K562 (cell line): Measurements from ENCODE around the gene RARRES2. TPM values are rescaled to one million over a fixed set of nuclear protein-coding genes. Genes with fewer than 3 reads are reported as not detected.

ENCODE experiments used
- L3MBTL2 ChIP-seq: fragments of 450-650 bp; IDR thresholded peaks from 2 replicates; pipeline ENCODE4 v1.6.1; 2016; ENCODE audit warnings: mild to moderate bottlenecking, moderate library complexity
- POLR2H ChIP-seq: IDR thresholded peaks from 2 replicates; pipeline ENCODE4 v1.6.1; 2016; ENCODE audit warnings: missing genetic modification characterization, low read depth, mild to moderate bottlenecking, control low read depth, missing compliant biosample characterization, moderate library complexity
- PTRF ChIP-seq: fragments of 450-650 bp; IDR thresholded peaks from 2 replicates; pipeline ENCODE4 v1.6.1; 2016; ENCODE audit warnings: mild to moderate bottlenecking, missing genetic modification characterization, missing compliant biosample characterization
- SMAD3 ChIP-seq: fragments of 450-650 bp; formaldehyde crosslinking; conservative IDR thresholded peaks from 2 replicates; pipeline ENCODE4 v1.4.0; 2020; ENCODE audit warnings: mild to moderate bottlenecking
- polyA plus RNA-seq, 8 experiments: library from polyadenylated mRNA; depleted of rRNA in 4 of 8; stranded (reverse) in 5 of 8; unstranded in 3 of 8; fragments of >200 nt; fragmentation: Nextera tagmentation in 2 of 8; fragmentation: Illumina TruSeq in 1 of 8; extraction: Ambion mirVana in 2 of 8; extraction: Trizol in 1 of 8; gene quantifications; 2 replicates each; pipeline versions ENCODE4 v1.2.1 to v1.2.3, GENCODE V29; 2011 to 2014; ENCODE audit warnings: inconsistent platforms in 1 of 8, missing spikeins in 1 of 8
- total RNA-seq, 7 experiments: library from RNA; depleted of rRNA in 6 of 7; stranded (reverse); fragments of >200 nt in 6 of 7; fragmentation: Illumina TruSeq in 2 of 7; extraction: Trizol in 2 of 7; gene quantifications; 2 replicates each; pipeline versions ENCODE4 v1.2.1 to v1.2.3, GENCODE V29; 2011 to 2021; ENCODE audit warnings: low replicate concordance in 1 of 7
- TF ChIP-seq, protein P1 (sequence below), 3 experiments: fragments of 200-800 bp in 1 of 3; fragments of 250-450 bp in 1 of 3; fragments of 450-650 bp in 1 of 3; sonication (Bioruptor Pico) in 1 of 3; sonication (Bioruptor generic) in 1 of 3; formaldehyde crosslinking in 1 of 3; IDR thresholded peaks; 2 replicates each; pipeline versions ENCODE4 v1.6.1 to v1.8.0; 2016 to 2022; ENCODE audit warnings: mild to moderate bottlenecking in 2 of 3, missing genetic modification characterization in 2 of 3, missing compliant biosample characterization in 1 of 3, moderate library complexity in 1 of 3
- TF ChIP-seq, protein P2 (sequence below): sonication (generic); formaldehyde crosslinking; IDR thresholded peaks from 2 replicates; pipeline ENCODE4 v1.8.0; 2022; ENCODE audit warnings: missing genetic modification reagents, mild to moderate bottlenecking, moderate library complexity, borderline replicate concordance
- TF ChIP-seq, protein P3 (sequence below): fragments of 450-650 bp; formaldehyde crosslinking; IDR thresholded peaks from 2 replicates; pipeline ENCODE4 v1.4.0; 2020; ENCODE audit warnings: mild to moderate bottlenecking, moderate library complexity
- TF ChIP-seq, protein P4 (sequence below): fragments of 250-450 bp; sonication (Bioruptor Pico); IDR thresholded peaks from 2 replicates; pipeline ENCODE4 v1.8.0; 2021; ENCODE audit warnings: moderate library complexity, mild to moderate bottlenecking, inconsistent platforms
- TF ChIP-seq, protein P5 (sequence below): fragments of 250-450 bp; sonication (Bioruptor Pico); IDR thresholded peaks from 2 replicates; pipeline ENCODE4 v1.4.0; 2020
- TF ChIP-seq, protein P6 (sequence below): fragments of 450-650 bp; formaldehyde crosslinking; conservative IDR thresholded peaks from 2 replicates; pipeline ENCODE4 v1.4.0; 2022; ENCODE audit warnings: mild to moderate bottlenecking, missing genetic modification characterization
- TF ChIP-seq, protein P7 (sequence below), 2 experiments: fragments of 450-650 bp; IDR thresholded peaks; 2 replicates each; pipeline ENCODE4 v1.6.1; 2018; ENCODE audit warnings: mild to moderate bottlenecking in 2 of 2, low read depth in 1 of 2; ENCODE audit not compliant: partially characterized antibody in 2 of 2

RARRES2 gene
- total and polyA plus RNA-seq, 9 of the 15 experiments (the other 6 are each of a cell fraction or from before 2014, with no cell fraction given): 0.11 to 1.7 (median 0.23) TPM; not detected in 6

DNA sequence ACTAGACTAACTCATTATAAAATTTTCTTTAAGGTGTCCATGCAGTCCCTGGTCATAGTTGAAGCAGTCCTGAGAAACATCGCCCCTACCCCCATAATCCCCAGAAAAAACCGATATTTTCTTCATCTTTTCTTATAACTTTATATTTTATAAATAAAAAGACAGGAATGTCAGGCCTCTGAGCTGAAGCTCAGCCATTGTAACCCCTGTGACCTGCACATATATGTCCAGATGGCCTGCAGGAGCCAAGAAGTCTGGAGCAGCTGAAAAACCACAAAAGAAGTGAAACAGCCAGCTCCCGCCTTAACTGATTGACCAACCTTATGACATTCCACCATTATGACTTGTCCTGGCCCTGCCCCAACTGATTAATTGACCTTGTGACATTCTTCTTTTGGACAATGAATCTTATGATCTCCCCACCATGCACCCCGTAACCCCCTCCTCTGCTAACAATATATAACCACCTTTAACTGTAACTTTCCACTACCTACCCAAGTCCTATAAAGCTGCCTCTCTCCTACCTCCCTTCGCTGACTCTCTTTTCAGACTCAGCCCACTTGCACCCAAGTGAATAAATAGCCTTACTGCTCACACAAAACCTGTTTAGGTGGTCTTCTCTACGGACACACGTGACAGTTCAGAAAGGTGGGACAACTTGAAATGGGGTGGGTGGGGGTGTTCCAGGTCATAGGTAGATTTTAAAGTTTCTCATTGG lies 28.6 kb downstream of the RARRES2 start (continued):
- TF ChIP-seq, protein P1, sequence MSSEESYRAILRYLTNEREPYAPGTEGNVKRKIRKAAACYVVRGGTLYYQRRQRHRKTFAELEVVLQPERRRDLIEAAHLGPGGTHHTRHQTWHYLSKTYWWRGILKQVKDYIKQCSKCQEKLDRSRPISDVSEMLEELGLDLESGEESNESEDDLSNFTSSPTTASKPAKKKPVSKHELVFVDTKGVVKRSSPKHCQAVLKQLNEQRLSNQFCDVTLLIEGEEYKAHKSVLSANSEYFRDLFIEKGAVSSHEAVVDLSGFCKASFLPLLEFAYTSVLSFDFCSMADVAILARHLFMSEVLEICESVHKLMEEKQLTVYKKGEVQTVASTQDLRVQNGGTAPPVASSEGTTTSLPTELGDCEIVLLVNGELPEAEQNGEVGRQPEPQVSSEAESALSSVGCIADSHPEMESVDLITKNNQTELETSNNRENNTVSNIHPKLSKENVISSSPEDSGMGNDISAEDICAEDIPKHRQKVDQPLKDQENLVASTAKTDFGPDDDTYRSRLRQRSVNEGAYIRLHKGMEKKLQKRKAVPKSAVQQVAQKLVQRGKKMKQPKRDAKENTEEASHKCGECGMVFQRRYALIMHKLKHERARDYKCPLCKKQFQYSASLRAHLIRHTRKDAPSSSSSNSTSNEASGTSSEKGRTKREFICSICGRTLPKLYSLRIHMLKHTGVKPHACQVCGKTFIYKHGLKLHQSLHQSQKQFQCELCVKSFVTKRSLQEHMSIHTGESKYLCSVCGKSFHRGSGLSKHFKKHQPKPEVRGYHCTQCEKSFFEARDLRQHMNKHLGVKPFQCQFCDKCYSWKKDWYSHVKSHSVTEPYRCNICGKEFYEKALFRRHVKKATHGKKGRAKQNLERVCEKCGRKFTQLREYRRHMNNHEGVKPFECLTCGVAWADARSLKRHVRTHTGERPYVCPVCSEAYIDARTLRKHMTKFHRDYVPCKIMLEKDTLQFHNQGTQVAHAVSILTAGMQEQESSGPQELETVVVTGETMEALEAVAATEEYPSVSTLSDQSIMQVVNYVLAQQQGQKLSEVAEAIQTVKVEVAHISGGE (CRISPR knock-in tag; IDR thresholded peaks at IDR 0.05): peak in 1 of 3 experiments; percentile 79; a peak in 2 of 6 replicates
- TF ChIP-seq POLR2H (0 out of 2 replicates have a peak, but pooled peaks have one; percentile 50), PTRF (peak; percentile 84), L3MBTL2 (peak; percentile 51), SMAD3 (CRISPR knock-in tag) (peak; percentile 89)
- TF ChIP-seq, protein P2, sequence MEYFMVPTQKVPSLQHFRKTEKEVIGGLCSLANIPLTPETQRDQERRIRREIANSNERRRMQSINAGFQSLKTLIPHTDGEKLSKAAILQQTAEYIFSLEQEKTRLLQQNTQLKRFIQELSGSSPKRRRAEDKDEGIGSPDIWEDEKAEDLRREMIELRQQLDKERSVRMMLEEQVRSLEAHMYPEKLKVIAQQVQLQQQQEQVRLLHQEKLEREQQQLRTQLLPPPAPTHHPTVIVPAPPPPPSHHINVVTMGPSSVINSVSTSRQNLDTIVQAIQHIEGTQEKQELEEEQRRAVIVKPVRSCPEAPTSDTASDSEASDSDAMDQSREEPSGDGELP: peak; percentile 95
- TF ChIP-seq, protein P3, sequence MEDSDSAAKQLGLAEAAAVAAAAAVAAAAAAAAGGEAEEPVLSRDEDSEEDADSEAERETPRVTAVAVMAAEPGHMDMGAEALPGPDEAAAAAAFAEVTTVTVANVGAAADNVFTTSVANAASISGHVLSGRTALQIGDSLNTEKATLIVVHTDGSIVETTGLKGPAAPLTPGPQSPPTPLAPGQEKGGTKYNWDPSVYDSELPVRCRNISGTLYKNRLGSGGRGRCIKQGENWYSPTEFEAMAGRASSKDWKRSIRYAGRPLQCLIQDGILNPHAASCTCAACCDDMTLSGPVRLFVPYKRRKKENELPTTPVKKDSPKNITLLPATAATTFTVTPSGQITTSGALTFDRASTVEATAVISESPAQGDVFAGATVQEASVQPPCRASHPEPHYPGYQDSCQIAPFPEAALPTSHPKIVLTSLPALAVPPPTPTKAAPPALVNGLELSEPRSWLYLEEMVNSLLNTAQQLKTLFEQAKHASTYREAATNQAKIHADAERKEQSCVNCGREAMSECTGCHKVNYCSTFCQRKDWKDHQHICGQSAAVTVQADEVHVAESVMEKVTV (CRISPR knock-in tag): 0 out of 2 replicates have a peak, but pooled peaks have one; percentile 57
- TF ChIP-seq, protein P4, sequence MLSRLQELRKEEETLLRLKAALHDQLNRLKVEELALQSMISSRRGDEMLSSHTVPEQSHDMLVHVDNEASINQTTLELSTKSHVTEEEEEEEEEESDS: 0 out of 2 replicates have a peak, but pooled peaks have one; percentile 22
- TF ChIP-seq, protein P5, sequence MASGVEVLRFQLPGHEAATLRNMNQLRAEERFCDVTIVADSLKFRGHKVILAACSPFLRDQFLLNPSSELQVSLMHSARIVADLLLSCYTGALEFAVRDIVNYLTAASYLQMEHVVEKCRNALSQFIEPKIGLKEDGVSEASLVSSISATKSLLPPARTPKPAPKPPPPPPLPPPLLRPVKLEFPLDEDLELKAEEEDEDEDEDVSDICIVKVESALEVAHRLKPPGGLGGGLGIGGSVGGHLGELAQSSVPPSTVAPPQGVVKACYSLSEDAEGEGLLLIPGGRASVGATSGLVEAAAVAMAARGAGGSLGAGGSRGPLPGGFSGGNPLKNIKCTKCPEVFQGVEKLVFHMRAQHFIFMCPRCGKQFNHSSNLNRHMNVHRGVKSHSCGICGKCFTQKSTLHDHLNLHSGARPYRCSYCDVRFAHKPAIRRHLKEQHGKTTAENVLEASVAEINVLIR: peak; percentile 59; the same call in 1 of the 2 replicates
- TF ChIP-seq, protein P6, sequence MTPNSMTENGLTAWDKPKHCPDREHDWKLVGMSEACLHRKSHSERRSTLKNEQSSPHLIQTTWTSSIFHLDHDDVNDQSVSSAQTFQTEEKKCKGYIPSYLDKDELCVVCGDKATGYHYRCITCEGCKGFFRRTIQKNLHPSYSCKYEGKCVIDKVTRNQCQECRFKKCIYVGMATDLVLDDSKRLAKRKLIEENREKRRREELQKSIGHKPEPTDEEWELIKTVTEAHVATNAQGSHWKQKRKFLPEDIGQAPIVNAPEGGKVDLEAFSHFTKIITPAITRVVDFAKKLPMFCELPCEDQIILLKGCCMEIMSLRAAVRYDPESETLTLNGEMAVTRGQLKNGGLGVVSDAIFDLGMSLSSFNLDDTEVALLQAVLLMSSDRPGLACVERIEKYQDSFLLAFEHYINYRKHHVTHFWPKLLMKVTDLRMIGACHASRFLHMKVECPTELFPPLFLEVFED (CRISPR knock-in tag): peak; percentile 80; the same call in 1 of the 2 replicates
- TF ChIP-seq, protein P7, sequence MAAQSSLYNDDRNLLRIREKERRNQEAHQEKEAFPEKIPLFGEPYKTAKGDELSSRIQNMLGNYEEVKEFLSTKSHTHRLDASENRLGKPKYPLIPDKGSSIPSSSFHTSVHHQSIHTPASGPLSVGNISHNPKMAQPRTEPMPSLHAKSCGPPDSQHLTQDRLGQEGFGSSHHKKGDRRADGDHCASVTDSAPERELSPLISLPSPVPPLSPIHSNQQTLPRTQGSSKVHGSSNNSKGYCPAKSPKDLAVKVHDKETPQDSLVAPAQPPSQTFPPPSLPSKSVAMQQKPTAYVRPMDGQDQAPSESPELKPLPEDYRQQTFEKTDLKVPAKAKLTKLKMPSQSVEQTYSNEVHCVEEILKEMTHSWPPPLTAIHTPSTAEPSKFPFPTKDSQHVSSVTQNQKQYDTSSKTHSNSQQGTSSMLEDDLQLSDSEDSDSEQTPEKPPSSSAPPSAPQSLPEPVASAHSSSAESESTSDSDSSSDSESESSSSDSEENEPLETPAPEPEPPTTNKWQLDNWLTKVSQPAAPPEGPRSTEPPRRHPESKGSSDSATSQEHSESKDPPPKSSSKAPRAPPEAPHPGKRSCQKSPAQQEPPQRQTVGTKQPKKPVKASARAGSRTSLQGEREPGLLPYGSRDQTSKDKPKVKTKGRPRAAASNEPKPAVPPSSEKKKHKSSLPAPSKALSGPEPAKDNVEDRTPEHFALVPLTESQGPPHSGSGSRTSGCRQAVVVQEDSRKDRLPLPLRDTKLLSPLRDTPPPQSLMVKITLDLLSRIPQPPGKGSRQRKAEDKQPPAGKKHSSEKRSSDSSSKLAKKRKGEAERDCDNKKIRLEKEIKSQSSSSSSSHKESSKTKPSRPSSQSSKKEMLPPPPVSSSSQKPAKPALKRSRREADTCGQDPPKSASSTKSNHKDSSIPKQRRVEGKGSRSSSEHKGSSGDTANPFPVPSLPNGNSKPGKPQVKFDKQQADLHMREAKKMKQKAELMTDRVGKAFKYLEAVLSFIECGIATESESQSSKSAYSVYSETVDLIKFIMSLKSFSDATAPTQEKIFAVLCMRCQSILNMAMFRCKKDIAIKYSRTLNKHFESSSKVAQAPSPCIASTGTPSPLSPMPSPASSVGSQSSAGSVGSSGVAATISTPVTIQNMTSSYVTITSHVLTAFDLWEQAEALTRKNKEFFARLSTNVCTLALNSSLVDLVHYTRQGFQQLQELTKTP (IDR thresholded peaks at IDR 0.05; ENCODE audit: low read depth in 1 of 2, partially characterized antibody in 2 of 2): peak in 1 of 2 experiments; percentile 36
